GM18520 (cell line): Measurements from ENCODE around the gene RAP1GAP2.
"Not testable (repeated sequence)": the region's sequence is repeated elsewhere in the genome, so short reads cannot be mapped to it uniquely, and the experiment has no call there.

ENCODE experiments used
- ATAC-seq: cut with Tn5 transposase; IDR thresholded peaks from one replicate; pipeline ENCODE4 v1.9.1; 2021; ENCODE audit not compliant: unreplicated experiment

RAP1GAP2 gene

GRCh38 chr17:3015890-3016289, 219.7 kb downstream of the RAP1GAP2 start:
- no peak for ATAC-seq

- ATAC-seq, result no peak
Observed at GRCh38 chr17:3017936-3018335, 221.7 kb downstream of the RAP1GAP2 start.

- ATAC-seq, result no peak
Observed at GRCh38 chr17:3019761-3020160, 223.5 kb downstream of the RAP1GAP2 start.

- ATAC-seq, result no peak
Observed at GRCh38 chr17:3020381-3020780, 224.1 kb downstream of the RAP1GAP2 start.

- no peak for ATAC-seq
Observed at GRCh38 chr17:3022197-3022596, 226.0 kb downstream of the RAP1GAP2 start.

GRCh38 chr17:3024346-3024745, 228.1 kb downstream of the RAP1GAP2 start:
- ATAC-seq, result no peak

- no peak for ATAC-seq
Observed at GRCh38 chr17:3025421-3026124, 229.3 kb downstream of the RAP1GAP2 start.

- ATAC-seq, result no peak
Observed at GRCh38 chr17:3026125-3026855, 230.1 kb downstream of the RAP1GAP2 start.

- no peak for ATAC-seq
Observed at GRCh38 chr17:3026856-3027751, 230.9 kb downstream of the RAP1GAP2 start.

GRCh38 chr17:3027786-3028532, 231.7 kb downstream of the RAP1GAP2 start:
- no peak for ATAC-seq

- ATAC-seq, result no peak
Observed at GRCh38 chr17:3029213-3029913, 233.1 kb downstream of the RAP1GAP2 start.

GRCh38 chr17:3030096-3030495, 233.9 kb downstream of the RAP1GAP2 start:
- no peak for ATAC-seq

- ATAC-seq, result not testable (repeated sequence)
Observed at GRCh38 chr17:3030852-3031470, 234.7 kb downstream of the RAP1GAP2 start.

GRCh38 chr17:3032258-3033247, 236.3 kb downstream of the RAP1GAP2 start:
- no peak for ATAC-seq

GRCh38 chr17:3033248-3033640, 237.0 kb downstream of the RAP1GAP2 start:
- no peak for ATAC-seq

- no peak for ATAC-seq
Observed at GRCh38 chr17:3033741-3034577, 237.7 kb downstream of the RAP1GAP2 start.

- no peak for ATAC-seq
Observed at GRCh38 chr17:3034578-3034920, 238.3 kb downstream of the RAP1GAP2 start.
